IMR-90 (cell line): ENCODE results near the gene CHL1. TPM values are rescaled to one million over a fixed set of nuclear protein-coding genes. Genes with fewer than 3 reads are reported as not detected.

ENCODE experiments used
- ATAC-seq: fragments of 200-7000 bp; cut with Tn5 transposase; 2 replicates; pipeline ENCODE4 v1.9.1; 2020; ENCODE audit warnings: low read depth, mild to moderate bottlenecking, moderate library complexity
- BruUV-seq: library from RNA; stranded (reverse); fragments of 400-500 nt; replicated peaks from 2 replicates; lab custom pipeline; 2021; lab: Mats Ljungman, UMichigan
- CTCF ChIA-PET: fragments of 300-600 bp; formaldehyde crosslinking; extraction: SDS; loops from one replicate; lab custom pipeline; 2021; ENCODE audit warnings: antibody characterized with exemption; lab: Yijun Ruan, JAX
- POLR2A ChIA-PET: fragments of 300-600 bp; sonication (Branson Sonifier 250); formaldehyde crosslinking; loops from one replicate; lab custom pipeline; 2022; ENCODE audit warnings: antibody characterized with exemption; ENCODE audit not compliant: unreplicated experiment; lab: Charles Lee
- DNase-seq: peaks from one replicate; pipeline ENCODE4 v3.0.0; 2013
- H2AFZ ChIP-seq: replicated peaks from 2 replicates; pipeline ENCODE3; 2013; ENCODE audit warnings: low read length, mild to moderate bottlenecking; ENCODE audit not compliant: poor library complexity
- H2AK5ac ChIP-seq: 2 replicates; pipeline ENCODE4 v1.6.1; 2013; ENCODE audit warnings: low read depth, low read length, inconsistent platforms
- H2AK9ac ChIP-seq: replicated peaks from 2 replicates; pipeline ENCODE3; 2013; ENCODE audit warnings: mild to moderate bottlenecking, low read depth, low read length, moderate library complexity; ENCODE audit not compliant: poor library complexity
- H2BK120ac ChIP-seq: 2 replicates; pipeline ENCODE4 v1.6.1; 2013; ENCODE audit warnings: low read depth, low read length, inconsistent platforms
- H2BK15ac ChIP-seq: 3 replicates; pipeline ENCODE4 v1.6.1; 2013; ENCODE audit warnings: low read depth, low read length, inconsistent platforms
- H2BK20ac ChIP-seq: 2 replicates; pipeline ENCODE4 v1.6.1; 2013; ENCODE audit warnings: low read depth, mild to moderate bottlenecking, inconsistent platforms, low read length, moderate library complexity
- H2BK5ac ChIP-seq: 2 replicates; pipeline ENCODE4 v1.6.1; 2013; ENCODE audit warnings: mild to moderate bottlenecking, low read depth, low read length, inconsistent platforms; ENCODE audit not compliant: poor library complexity, severe bottlenecking
- H3K14ac ChIP-seq: replicated peaks from 2 replicates; pipeline ENCODE4 v1.6.1; 2013; ENCODE audit warnings: low read depth, low read length, inconsistent platforms
- H3K18ac ChIP-seq: 2 replicates; pipeline ENCODE4 v1.6.1; 2013; ENCODE audit warnings: low read depth, low read length, control low read depth
- H3K23ac ChIP-seq: 2 replicates; pipeline ENCODE4 v1.6.1; 2013; ENCODE audit warnings: low read depth, low read length, inconsistent platforms
- H3K27ac ChIP-seq: 2 replicates; pipeline ENCODE4 v1.5.1; 2013; ENCODE audit warnings: mild to moderate bottlenecking, control low read depth, low read length; ENCODE audit not compliant: insufficient read depth
- H3K27me3 ChIP-seq: 2 replicates; pipeline ENCODE4 v1.6.1; 2013; ENCODE audit warnings: low read length; ENCODE audit not compliant: control insufficient read depth, insufficient read depth
- H3K36me3 ChIP-seq: 2 replicates; pipeline ENCODE4 v1.6.1; 2013; ENCODE audit warnings: low read length, mixed read lengths; ENCODE audit not compliant: control insufficient read depth, insufficient read depth
- H3K4ac ChIP-seq: 2 replicates; pipeline ENCODE4 v1.6.1; 2013; ENCODE audit warnings: low read depth, low read length, inconsistent platforms
- H3K4me1 ChIP-seq: 2 replicates; pipeline ENCODE4 v1.6.1; 2013; ENCODE audit warnings: low read length, mixed read lengths; ENCODE audit not compliant: control insufficient read depth, insufficient read depth
- H3K4me2 ChIP-seq: 2 replicates; pipeline ENCODE4 v1.6.1; 2013; ENCODE audit warnings: low read depth, mild to moderate bottlenecking, control low read depth, low read length, moderate library complexity
- H3K4me3 ChIP-seq: 2 replicates; pipeline ENCODE4 v1.5.1; 2013; ENCODE audit warnings: low read depth, mild to moderate bottlenecking, control low read depth, low read length, moderate library complexity; ENCODE audit not compliant: insufficient read depth
- H3K56ac ChIP-seq: 2 replicates; pipeline ENCODE4 v1.6.1; 2013; ENCODE audit warnings: low read length, inconsistent platforms; ENCODE audit not compliant: insufficient read depth; ENCODE audit errors: extremely low read depth
- H3K79me1 ChIP-seq, 2 experiments: 2 replicates each; pipeline ENCODE4 v1.6.1; 2013; ENCODE audit warnings: low read length in 2 of 2, inconsistent platforms in 1 of 2, low read depth in 1 of 2
- H3K9ac ChIP-seq: 2 replicates; pipeline ENCODE4 v1.6.1; 2013; ENCODE audit warnings: low read depth, low read length, control low read depth
- H3K9me1 ChIP-seq: 2 replicates; pipeline ENCODE4 v1.6.1; 2013; ENCODE audit warnings: low read length, inconsistent platforms; ENCODE audit not compliant: insufficient read depth
- H3K9me3 ChIP-seq: 2 replicates; pipeline ENCODE4 v1.6.1; 2013; ENCODE audit warnings: low read length; ENCODE audit not compliant: control insufficient read depth, insufficient read depth
- H4K20me1 ChIP-seq: 2 replicates; pipeline ENCODE4 v1.6.1; 2013; ENCODE audit warnings: low read length, inconsistent platforms; ENCODE audit not compliant: insufficient read depth
- H4K5ac ChIP-seq: 2 replicates; pipeline ENCODE4 v1.6.1; 2013; ENCODE audit warnings: mild to moderate bottlenecking, low read depth, low read length, control low read depth
- H4K8ac ChIP-seq, 2 experiments: 2 replicates each; pipeline ENCODE4 v1.6.1; 2013; ENCODE audit warnings: low read depth in 2 of 2, low read length in 2 of 2, control low read depth in 1 of 2, inconsistent platforms in 1 of 2
- H4K91ac ChIP-seq: 2 replicates; pipeline ENCODE4 v1.6.1; 2013; ENCODE audit warnings: low read depth, low read length, inconsistent platforms; ENCODE audit not compliant: insufficient read depth
- BHLHE40 ChIP-seq: fragments of 150-350 bp; IDR thresholded peaks from 2 replicates; pipeline ENCODE4 v1.6.1; 2016; ENCODE audit warnings: mild to moderate bottlenecking, low read depth, low read length
- CEBPB ChIP-seq: IDR thresholded peaks from 2 replicates; pipeline ENCODE4 v1.6.1; 2012; ENCODE audit warnings: low read depth, low read length, improper control_type of control experiment
- CHD1 ChIP-seq: IDR thresholded peaks from 2 replicates; pipeline ENCODE4 v1.6.1; 2012; ENCODE audit warnings: low read depth, low read length, improper control_type of control experiment
- MAFK ChIP-seq: IDR thresholded peaks from 2 replicates; pipeline ENCODE4 v1.6.1; 2012; ENCODE audit warnings: low read depth, low read length, improper control_type of control experiment
- MAZ ChIP-seq: IDR thresholded peaks from 2 replicates; pipeline ENCODE4 v1.6.1; 2012; ENCODE audit warnings: low read depth, mild to moderate bottlenecking, low read length, improper control_type of control experiment, moderate library complexity, borderline replicate concordance
- MXI1 ChIP-seq: IDR thresholded peaks from 2 replicates; pipeline ENCODE4 v1.6.1; 2012; ENCODE audit warnings: low read depth, mild to moderate bottlenecking, low read length, moderate library complexity, borderline replicate concordance
- NFE2L2 ChIP-seq: fragments of 150-350 bp; IDR thresholded peaks from 2 replicates; pipeline ENCODE4 v1.6.1; 2016; ENCODE audit warnings: low read depth, mild to moderate bottlenecking, low read length
- RAD21 ChIP-seq: IDR thresholded peaks from 2 replicates; pipeline ENCODE4 v1.6.1; 2012; ENCODE audit warnings: low read length, improper control_type of control experiment
- RCOR1 ChIP-seq: IDR thresholded peaks from 2 replicates; pipeline ENCODE4 v1.6.1; 2012; ENCODE audit warnings: mild to moderate bottlenecking, low read length, improper control_type of control experiment; ENCODE audit not compliant: insufficient replicate concordance
- RFX5 ChIP-seq: IDR thresholded peaks from 2 replicates; pipeline ENCODE4 v1.8.0; 2012; ENCODE audit warnings: low read depth, mild to moderate bottlenecking, low read length, moderate library complexity
- SMC3 ChIP-seq: fragments of 150-350 bp; IDR thresholded peaks from 2 replicates; pipeline ENCODE4 v1.6.1; 2016; ENCODE audit warnings: low read depth, mild to moderate bottlenecking, antibody characterized with exemption, low read length, moderate library complexity
- WGBS, 2 experiments: methylation state at CpG; one replicate each; pipeline versions ENCODE4 v1.1.5 to v1.1.7; 2013; ENCODE audit warnings: missing lambda C conversion rate in 2 of 2; ENCODE audit not compliant: insufficient read length in 1 of 2; ENCODE audit errors: extremely low coverage in 2 of 2; 5-methylcytosine and 5-hydroxymethylcytosine counted together
- dilution Hi-C: fragments of 300-500 bp; cut with HindIII; formaldehyde crosslinking; loops from one replicate; pipeline ENCODE4 v1.14.3; 2018; ENCODE audit warnings: low sequenced_read_pairs; ENCODE audit not compliant: unreplicated experiment
- in situ Hi-C: fragments of 300-500 bp; cut with MboI; formaldehyde crosslinking; loops from 3 replicates; pipeline ENCODE4 v1.14.3; 2019; ENCODE audit warnings: low sequenced_read_pairs, inconsistent platforms, mixed read lengths
- intact Hi-C: fragments of 100-400 bp; cut with micrococcal nuclease; formaldehyde crosslinking; loops from 2 replicates; pipeline ENCODE4 v1.10.0; 2022
- polyA plus RNA-seq, 3 experiments: library from polyadenylated mRNA; depleted of rRNA; stranded (reverse); fragments of >200 nt; gene quantifications; 2 replicates each; pipeline ENCODE4 v1.2.3, GENCODE V29; 2012; ENCODE audit warnings: low replicate concordance in 1 of 3
- total RNA-seq: library from RNA; depleted of rRNA; stranded (reverse); fragments of >200 nt; gene quantifications from 2 replicates; pipeline ENCODE4 v1.2.3, GENCODE V29; 2012
- TF ChIP-seq, protein P1 (sequence below): conservative IDR thresholded peaks from 2 replicates; pipeline ENCODE4 v1.5.1; 2012; ENCODE audit warnings: mild to moderate bottlenecking, low read depth, low read length, improper control_type of control experiment
- TF ChIP-seq, protein P2 (sequence below): fragments of 150-350 bp; IDR thresholded peaks from 2 replicates; pipeline ENCODE4 v1.6.1; 2016; ENCODE audit warnings: low read depth, mild to moderate bottlenecking, low read length, moderate library complexity, borderline replicate concordance

The CHL1 gene
- total and polyA plus RNA-seq, 2 of the 4 experiments (the other 2 are of a cell fraction): 0.38 to 1.6 TPM

DNA sequence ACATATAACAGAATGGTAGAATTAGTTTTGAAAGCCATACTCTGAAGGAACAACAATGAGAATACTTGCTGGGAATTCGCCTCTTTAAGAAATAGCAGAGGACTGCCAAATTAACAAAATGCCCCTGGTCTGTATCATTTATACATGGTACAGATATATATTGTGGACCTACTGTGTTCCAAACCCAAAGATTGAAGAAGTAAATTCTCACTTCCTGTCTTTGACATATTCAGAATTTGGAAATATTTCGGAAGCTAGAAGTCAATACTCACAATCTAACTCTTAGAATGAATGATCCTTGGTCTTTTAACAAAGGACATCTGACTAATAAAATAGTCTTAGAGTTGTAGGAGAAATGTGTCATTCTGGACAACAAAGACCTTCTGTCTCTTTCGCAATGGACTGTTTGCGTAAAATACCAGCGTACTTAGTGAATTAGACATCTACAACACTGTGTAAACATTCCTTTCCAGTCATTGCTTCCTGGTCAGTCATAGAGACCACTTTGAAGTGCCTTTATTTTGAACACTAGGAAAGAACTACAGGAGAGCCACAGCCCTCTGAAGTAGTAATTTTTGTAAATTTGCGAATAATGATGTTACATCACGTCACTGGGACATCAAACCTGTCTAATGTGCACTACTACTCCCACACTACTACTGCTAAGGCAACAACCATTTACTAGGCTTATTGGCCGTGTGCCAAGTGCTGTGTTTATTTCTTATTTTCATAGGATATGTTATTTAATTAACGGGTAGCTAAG lies 68.0 kb downstream of the CHL1 start:
- Histone ChIP-seq H2AK9ac (no peak overlapping the region), H2AFZ (no peak overlapping the region), H3K27ac (no peak overlapping the region), H3K4me1 (no peaks in the 10 kb centered on the region; the same call in 1 of the 2 replicates), H3K56ac (peak overlapping the region; percentile 65; the same call in 1 of the 2 replicates), H3K18ac (peak overlapping the region; percentile 95; the same call in 1 of the 2 replicates), H3K4ac (peak overlapping the region; percentile 59; the same call in 1 of the 2 replicates), H2BK5ac (peak overlapping the region; percentile 97), H3K9me3 (no peaks in the 10 kb centered on the region), H2BK20ac (peak overlapping the region; percentile 81), H3K36me3 (no peaks in the 10 kb centered on the region), H4K91ac (peak overlapping the region; percentile 67; the same call in 1 of the 2 replicates), H3K23ac (peak overlapping the region; percentile 88; the same call in 1 of the 2 replicates), H4K5ac (peak overlapping the region; percentile 21; the same call in 1 of the 2 replicates), H3K79me1 (no peaks in the 10 kb centered on the region), H2BK15ac (no peak overlapping the region), H3K4me3 (no peak overlapping the region), H4K8ac (peak overlapping the region in 1 of 2 experiments; percentile 44; a peak in 2 of 4 replicates), H3K27me3 (no peaks in the 10 kb centered on the region), H3K4me2 (peak overlapping the region; percentile 71), H2BK120ac (peak overlapping the region; percentile 79), H3K14ac (0 out of 2 replicates have a peak overlapping the region, but pooled peaks have one; percentile 46), H4K20me1 (no peaks in the 10 kb centered on the region), H3K9me1 (no peaks in the 10 kb centered on the region), H2AK5ac (0 out of 2 replicates have a peak overlapping the region, but pooled peaks have one; percentile 84), H3K9ac (no peak overlapping the region; the same call in 1 of the 2 replicates)
- no TSS peak for BruUV-seq
- in situ Hi-C loops (no loop called here), dilution Hi-C loops (no loop called here), intact Hi-C loops (no loop called here)
- POLR2A ChIA-PET: no interaction called here
- ATAC-seq (peak; percentile 95), DNase-seq (peak; percentile 97)
- 13% methylated on average over 3 of the region's 9 CpGs; no CpG with 5 or more reads in 1 of the 2 experiments for WGBS, 2 experiments
- CTCF ChIA-PET: interaction anchor here (1.2 kb wide), 1 partner anchor 10 kb away, joined by 3 read pairs; no protein-coding TSS in a partner anchor
- TF ChIP-seq MAZ (no peak), CEBPB (peak; percentile 99), MAFK (no peak), RFX5 (no peak), BHLHE40 (0 out of 2 replicates have a peak, but pooled peaks have one; percentile 1), CHD1 (no peak; the same call in 1 of the 2 replicates), RAD21 (no peak), SMC3 (no peak), NFE2L2 (no peak), RCOR1 (peak; percentile 42), MXI1 (no peak)
- TF ChIP-seq, protein P1, sequence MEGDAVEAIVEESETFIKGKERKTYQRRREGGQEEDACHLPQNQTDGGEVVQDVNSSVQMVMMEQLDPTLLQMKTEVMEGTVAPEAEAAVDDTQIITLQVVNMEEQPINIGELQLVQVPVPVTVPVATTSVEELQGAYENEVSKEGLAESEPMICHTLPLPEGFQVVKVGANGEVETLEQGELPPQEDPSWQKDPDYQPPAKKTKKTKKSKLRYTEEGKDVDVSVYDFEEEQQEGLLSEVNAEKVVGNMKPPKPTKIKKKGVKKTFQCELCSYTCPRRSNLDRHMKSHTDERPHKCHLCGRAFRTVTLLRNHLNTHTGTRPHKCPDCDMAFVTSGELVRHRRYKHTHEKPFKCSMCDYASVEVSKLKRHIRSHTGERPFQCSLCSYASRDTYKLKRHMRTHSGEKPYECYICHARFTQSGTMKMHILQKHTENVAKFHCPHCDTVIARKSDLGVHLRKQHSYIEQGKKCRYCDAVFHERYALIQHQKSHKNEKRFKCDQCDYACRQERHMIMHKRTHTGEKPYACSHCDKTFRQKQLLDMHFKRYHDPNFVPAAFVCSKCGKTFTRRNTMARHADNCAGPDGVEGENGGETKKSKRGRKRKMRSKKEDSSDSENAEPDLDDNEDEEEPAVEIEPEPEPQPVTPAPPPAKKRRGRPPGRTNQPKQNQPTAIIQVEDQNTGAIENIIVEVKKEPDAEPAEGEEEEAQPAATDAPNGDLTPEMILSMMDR: no peak
- TF ChIP-seq, protein P2, sequence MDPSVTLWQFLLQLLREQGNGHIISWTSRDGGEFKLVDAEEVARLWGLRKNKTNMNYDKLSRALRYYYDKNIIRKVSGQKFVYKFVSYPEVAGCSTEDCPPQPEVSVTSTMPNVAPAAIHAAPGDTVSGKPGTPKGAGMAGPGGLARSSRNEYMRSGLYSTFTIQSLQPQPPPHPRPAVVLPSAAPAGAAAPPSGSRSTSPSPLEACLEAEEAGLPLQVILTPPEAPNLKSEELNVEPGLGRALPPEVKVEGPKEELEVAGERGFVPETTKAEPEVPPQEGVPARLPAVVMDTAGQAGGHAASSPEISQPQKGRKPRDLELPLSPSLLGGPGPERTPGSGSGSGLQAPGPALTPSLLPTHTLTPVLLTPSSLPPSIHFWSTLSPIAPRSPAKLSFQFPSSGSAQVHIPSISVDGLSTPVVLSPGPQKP: no peak
